SK-N-SH treated with all-trans-retinoic acid at 6 μM for 48 hours (cell line): ENCODE measurements around the gene JDP2.

Experiments
- ATAC-seq: fragments of 200-7000 bp; cut with Tn5 transposase; 3 replicates; pipeline ENCODE4 v1.9.1; 2020; ENCODE audit warnings: mild to moderate bottlenecking, moderate library complexity
- ARNTL ChIP-seq: fragments of 450-650 bp; formaldehyde crosslinking; IDR thresholded peaks from 2 replicates; pipeline ENCODE4 v1.5.0; 2020; ENCODE audit warnings: low read depth, mild to moderate bottlenecking, moderate library complexity, borderline replicate concordance
- CREB5 ChIP-seq: fragments of 250-450 bp; sonication (Bioruptor Pico); IDR thresholded peaks from 2 replicates; pipeline ENCODE4 v1.5.1; 2020; ENCODE audit warnings: low read depth, mild to moderate bottlenecking, moderate library complexity
- CSDC2 ChIP-seq: fragments of 250-450 bp; sonication (Bioruptor Pico); IDR thresholded peaks from 2 replicates; pipeline ENCODE4 v1.5.0; 2020; ENCODE audit warnings: mild to moderate bottlenecking, moderate library complexity
- CSRNP3 ChIP-seq: fragments of 250-450 bp; sonication (Bioruptor Pico); IDR thresholded peaks from 2 replicates; pipeline ENCODE4 v1.5.1; 2021; ENCODE audit warnings: mild to moderate bottlenecking, moderate library complexity
- ESRRG ChIP-seq: fragments of 250-450 bp; sonication (Bioruptor Pico); IDR thresholded peaks from 2 replicates; pipeline ENCODE4 v1.6.1; 2021; ENCODE audit warnings: mild to moderate bottlenecking
- GLIS3 ChIP-seq: fragments of 250-450 bp; sonication (Bioruptor Pico); IDR thresholded peaks from 2 replicates; pipeline ENCODE4 v1.5.0; 2020; ENCODE audit warnings: mild to moderate bottlenecking, moderate library complexity
- ISL1 ChIP-seq: fragments of 250-450 bp; sonication (Bioruptor Pico); IDR thresholded peaks from 2 replicates; pipeline ENCODE4 v2.1.2; 2022; ENCODE audit warnings: mild to moderate bottlenecking, moderate library complexity
- OSR1 ChIP-seq: fragments of 250-450 bp; sonication (Bioruptor Pico); IDR thresholded peaks from 2 replicates; pipeline ENCODE4 v1.8.0; 2022; ENCODE audit warnings: moderate library complexity, mild to moderate bottlenecking, inconsistent platforms
- PATZ1 ChIP-seq: fragments of 250-450 bp; sonication (Bioruptor Pico); IDR thresholded peaks from 2 replicates; pipeline ENCODE4 v1.8.0; 2020; ENCODE audit warnings: mild to moderate bottlenecking, moderate library complexity, borderline replicate concordance
- PPARA ChIP-seq: fragments of 250-450 bp; sonication (Bioruptor Pico); IDR thresholded peaks from 2 replicates; pipeline ENCODE4 v1.5.0; 2020; ENCODE audit warnings: mild to moderate bottlenecking, borderline replicate concordance
- RARB ChIP-seq: fragments of 250-450 bp; sonication (Bioruptor Pico); IDR thresholded peaks from 2 replicates; pipeline ENCODE4 v1.8.0; 2021; ENCODE audit warnings: mild to moderate bottlenecking, moderate library complexity
- SNAI2 ChIP-seq: fragments of 250-450 bp; sonication (Bioruptor Pico); IDR thresholded peaks from 2 replicates; pipeline ENCODE4 v1.5.0; 2020; ENCODE audit warnings: mild to moderate bottlenecking, moderate library complexity
- TCF4 ChIP-seq: fragments of 250-450 bp; sonication (Bioruptor Pico); IDR thresholded peaks from 2 replicates; pipeline ENCODE4 v1.8.0; 2021; ENCODE audit warnings: mild to moderate bottlenecking, moderate library complexity, borderline replicate concordance
- TSHZ2 ChIP-seq: fragments of 250-450 bp; sonication (Bioruptor Pico); IDR thresholded peaks from 2 replicates; pipeline ENCODE4 v1.5.0; 2020; ENCODE audit warnings: mild to moderate bottlenecking, moderate library complexity
- ZC3H10 ChIP-seq: fragments of 250-450 bp; sonication (Bioruptor Pico); IDR thresholded peaks from 2 replicates; pipeline ENCODE4 v1.5.1; 2021; ENCODE audit warnings: mild to moderate bottlenecking, moderate library complexity
- ZFP3 ChIP-seq: fragments of 250-450 bp; sonication (Bioruptor Pico); IDR thresholded peaks from 2 replicates; pipeline ENCODE4 v1.5.0; 2020; ENCODE audit warnings: mild to moderate bottlenecking, moderate library complexity
- ZNF565 ChIP-seq: fragments of 450-650 bp; formaldehyde crosslinking; conservative IDR thresholded peaks from 2 replicates; pipeline ENCODE4 v1.5.0; 2020; ENCODE audit warnings: low read depth, mild to moderate bottlenecking, moderate library complexity
- ZNF70 ChIP-seq: fragments of 450-650 bp; formaldehyde crosslinking; IDR thresholded peaks from 2 replicates; pipeline ENCODE4 v1.5.0; 2020; ENCODE audit warnings: mild to moderate bottlenecking, moderate library complexity
- ZNF8 ChIP-seq: fragments of 450-650 bp; formaldehyde crosslinking; IDR thresholded peaks from 2 replicates; pipeline ENCODE4 v1.5.0; 2020; ENCODE audit warnings: mild to moderate bottlenecking, moderate library complexity

Gene JDP2

GRCh38 chr14:75452900-75453816 is 25.3 kb downstream of the JDP2 start:
- peak; percentile 73 for ATAC-seq

GRCh38 chr14:75453817-75454434 is 26.1 kb downstream of the JDP2 start:
- ATAC-seq, result no peak
- no peak for TF ChIP-seq CREB5
- no peak for TF ChIP-seq RARB (CRISPR knock-in tag)
- no peak for TF ChIP-seq ZNF8
- no peak for TF ChIP-seq SNAI2
- TF ChIP-seq CSDC2 (CRISPR knock-in tag), result no peak
- no peak for TF ChIP-seq PATZ1 (CRISPR knock-in tag)
- no peak for TF ChIP-seq ESRRG (CRISPR knock-in tag)
- no peak for TF ChIP-seq CSRNP3

More at GRCh38 chr14:75452900-75453816, 25.3 kb downstream of the JDP2 start:
- TF ChIP-seq CSRNP3 (no peak), GLIS3 (no peak), OSR1 (CRISPR knock-in tag) (no peak), TCF4 (CRISPR knock-in tag) (no peak), PPARA (no peak), PATZ1 (CRISPR knock-in tag) (peak; percentile 36; the same call in 1 of the 2 replicates), CSDC2 (CRISPR knock-in tag) (no peak), ZFP3 (no peak), ISL1 (CRISPR knock-in tag) (peak; percentile 13; the same call in 1 of the 2 replicates), TSHZ2 (CRISPR knock-in tag) (no peak), SNAI2 (no peak), ZNF565 (CRISPR knock-in tag) (no peak), ZC3H10 (CRISPR knock-in tag) (no peak), ZNF70 (CRISPR knock-in tag) (no peak), ESRRG (CRISPR knock-in tag) (no peak), ARNTL (CRISPR knock-in tag) (no peak), CREB5 (no peak), ZNF8 (no peak)
